IPS DF 4.7 (cell line): ENCODE results near the gene FBN1.

Experiments used
- DNase-seq: peaks from one replicate; pipeline ENCODE4 v3.0.0-alpha.2; 2013; ENCODE audit warnings: low spot score; ENCODE audit errors: extremely low read depth

The FBN1 gene

GRCh38 chr15:48645558-48646330, at the start of gene FBN1:
FBN1 (minus strand) TSS chr15:48645709; CDS start chr15:48644769, 940 bp downstream.
- no peak for DNase-seq

DNA sequence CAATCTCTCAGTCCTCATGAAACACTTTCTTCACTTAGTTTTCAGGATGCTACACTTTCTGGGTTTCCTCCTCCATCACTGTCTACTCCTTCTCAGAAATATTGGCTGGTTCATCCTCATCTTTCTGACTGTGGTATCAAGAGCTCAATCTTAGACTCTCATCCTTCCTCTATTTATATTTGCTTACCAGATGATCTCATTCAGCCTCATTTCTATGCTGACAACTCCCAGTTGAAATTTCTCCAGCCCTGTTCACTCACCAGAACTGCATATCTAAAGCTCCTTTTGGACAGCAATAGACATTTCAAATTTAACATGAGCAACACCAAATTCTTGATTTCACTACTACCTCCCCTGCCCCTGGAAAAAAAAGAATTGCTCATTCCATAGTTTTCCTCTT, 48.0 kb upstream of the FBN1 start:
- no peak for DNase-seq

DNA sequence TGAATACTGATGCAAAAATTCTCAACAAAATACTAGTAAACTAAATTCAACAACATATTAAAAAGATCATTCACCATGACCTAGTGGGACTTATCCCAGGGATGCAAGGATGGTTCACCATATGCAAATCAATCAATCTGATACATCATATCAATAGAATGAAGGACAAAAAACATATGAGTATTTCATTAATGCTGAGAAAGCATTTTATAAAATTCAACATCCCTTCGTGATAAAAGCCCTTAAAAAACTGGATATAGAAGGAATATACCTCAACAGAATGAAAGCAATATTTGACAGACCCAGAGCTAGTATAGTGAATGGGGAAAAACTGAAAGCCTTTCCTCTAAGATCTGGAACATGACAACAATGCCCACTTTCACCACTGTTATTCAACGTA, 43.0 kb upstream of the FBN1 start:
- DNase-seq: no peak

GRCh38 chr15:48683991-48684765, 38.7 kb upstream of the FBN1 start:
- DNase-seq: no peak

DNA sequence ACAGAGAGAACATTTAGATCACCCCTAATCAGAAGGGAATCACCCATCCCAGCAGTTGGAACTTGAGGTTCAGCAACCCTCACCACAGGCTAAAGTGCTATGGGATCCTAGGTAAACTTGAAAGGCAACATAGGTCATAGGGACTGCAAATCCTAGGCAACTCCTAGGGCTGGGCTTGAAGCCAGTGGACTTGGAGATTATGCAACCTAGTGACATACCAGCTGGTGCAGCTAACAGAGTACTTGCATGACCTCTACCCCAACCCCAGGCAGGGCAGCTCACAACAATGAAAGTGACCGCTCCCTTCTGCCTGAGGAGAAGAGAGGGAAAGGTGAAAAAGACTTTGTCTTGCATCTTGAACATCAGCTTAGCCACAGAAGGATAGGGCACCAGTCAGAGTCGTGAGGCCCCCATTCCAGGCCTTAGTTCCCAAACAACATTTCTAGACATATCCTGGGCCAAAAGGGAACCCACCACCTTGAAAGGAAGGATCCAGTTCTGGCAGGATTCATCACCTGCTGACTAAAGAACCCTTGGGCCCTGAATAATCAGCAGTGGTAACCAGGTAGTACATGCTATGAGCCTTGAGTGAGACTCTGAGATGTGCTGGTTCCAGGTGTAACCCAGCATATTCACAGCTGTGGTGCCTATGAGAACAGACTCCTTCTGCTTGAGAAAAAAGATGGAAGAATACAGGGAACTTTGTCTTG, 37.6 kb upstream of the FBN1 start:
- DNase-seq: no peak

- DNase-seq: no peak
Observed at GRCh38 chr15:48681353-48681752, 35.8 kb upstream of the FBN1 start.

- no peak for DNase-seq
Observed at GRCh38 chr15:48680841-48681240, 35.3 kb upstream of the FBN1 start.

GRCh38 chr15:48679952-48680351, 34.4 kb upstream of the FBN1 start:
- DNase-seq: no peak

GRCh38 chr15:48678851-48679250, 33.3 kb upstream of the FBN1 start:
- DNase-seq: no peak

DNA sequence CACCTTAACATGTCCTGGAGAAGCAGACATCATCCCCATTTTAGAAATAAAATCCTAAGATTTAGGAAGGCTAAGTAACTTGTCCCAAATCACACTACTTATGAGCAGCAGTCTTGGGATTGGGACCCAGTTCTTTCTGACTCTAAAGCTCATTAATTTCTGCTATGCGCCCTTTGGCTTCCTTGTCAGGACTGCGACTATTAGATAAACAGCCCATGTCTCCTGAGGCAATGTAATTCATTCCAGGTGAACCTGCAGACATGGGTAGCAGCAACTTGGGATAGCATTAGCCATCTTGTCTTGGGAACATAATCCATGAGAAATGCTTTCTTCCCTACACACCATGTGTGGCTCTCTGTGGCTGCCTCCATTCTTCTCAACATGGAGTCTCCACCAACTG, 32.3 kb upstream of the FBN1 start:
- no peak for DNase-seq

GRCh38 chr15:48675436-48675835, 29.9 kb upstream of the FBN1 start:
- no peak for DNase-seq

DNA sequence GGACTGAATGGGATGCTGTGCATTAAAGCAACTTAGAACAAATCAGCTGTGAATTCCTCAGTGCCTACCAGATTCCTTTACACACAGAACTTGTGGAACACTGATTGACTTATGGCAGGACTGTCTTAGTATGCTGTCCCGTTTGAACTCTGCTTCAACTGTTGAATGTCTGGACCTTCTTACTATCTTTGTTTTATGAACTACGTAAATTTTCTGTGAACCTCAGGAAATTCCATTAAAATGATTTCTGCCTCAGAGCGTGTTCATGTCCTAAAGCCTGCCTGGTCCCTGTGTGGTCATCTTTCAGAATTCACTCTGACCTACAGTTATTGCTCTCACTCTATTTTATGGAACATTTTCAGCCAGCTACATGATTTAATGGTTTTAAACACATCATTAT, 29.4 kb upstream of the FBN1 start:
- no peak for DNase-seq

- DNase-seq: no peak
Observed at GRCh38 chr15:48672206-48672605, 26.7 kb upstream of the FBN1 start.

DNA sequence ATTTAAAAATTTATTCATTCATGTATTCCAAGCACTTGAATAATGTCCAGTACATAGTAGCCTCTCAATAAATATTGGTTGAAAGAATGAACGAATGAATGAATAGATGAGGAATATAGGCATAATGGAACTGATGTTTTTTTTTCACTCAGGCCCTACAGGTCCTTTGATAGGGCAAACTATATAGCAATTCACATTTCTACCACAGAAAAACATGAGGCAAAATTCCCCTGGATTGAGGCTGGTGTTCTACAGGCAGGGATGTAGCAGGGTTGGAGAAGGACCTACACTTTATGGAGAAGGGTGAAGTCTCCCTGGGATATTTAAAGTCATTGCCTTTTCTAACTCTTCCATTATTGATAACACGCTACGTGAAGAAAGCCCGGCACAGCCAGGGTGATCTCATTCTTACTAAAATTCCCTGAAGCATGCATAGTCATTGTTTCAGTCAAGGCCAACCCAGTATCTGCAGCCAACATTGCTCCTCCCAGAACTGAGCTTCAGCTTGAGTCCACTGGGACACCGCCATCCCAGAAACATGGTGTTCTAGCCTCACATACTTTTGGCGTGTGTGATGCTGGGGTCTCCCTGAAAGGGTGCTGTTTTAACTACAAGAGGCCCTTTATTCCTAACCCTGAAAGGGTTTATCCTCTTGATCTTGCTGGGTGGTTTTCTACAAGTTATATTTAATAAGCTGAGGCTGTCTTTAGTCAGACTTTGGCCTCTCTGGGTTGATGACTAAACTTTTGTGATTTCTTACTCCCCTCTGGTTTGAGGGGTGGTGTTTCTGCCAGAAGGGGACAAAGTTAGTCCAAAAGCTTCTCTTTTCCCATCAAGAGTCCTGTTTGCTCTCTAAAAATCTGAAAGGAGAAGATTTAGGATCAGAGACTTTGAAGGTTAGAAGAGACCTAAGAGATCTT, 25.9 kb upstream of the FBN1 start:
- no peak for DNase-seq

GRCh38 chr15:48667701-48668100, 22.2 kb upstream of the FBN1 start:
- no peak for DNase-seq

DNA sequence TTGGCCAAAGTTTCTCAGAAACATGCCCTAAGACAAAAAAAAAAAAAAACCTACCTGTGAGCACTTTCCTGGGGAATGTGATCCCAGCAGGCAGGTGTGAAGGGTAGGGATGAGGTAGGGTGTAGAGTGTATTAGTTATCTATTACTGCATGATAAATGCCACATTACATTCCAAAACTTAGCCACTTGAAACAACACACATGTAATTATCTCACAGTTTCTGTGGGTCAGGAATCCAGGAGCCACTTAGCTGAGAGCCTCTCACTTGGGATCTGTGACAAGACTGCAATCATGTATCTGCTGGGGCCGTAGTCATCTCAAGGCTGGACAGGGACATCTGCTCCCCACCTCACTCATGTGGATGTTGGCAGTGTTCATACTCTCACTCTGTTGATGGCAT, 18.9 kb upstream of the FBN1 start:
- DNase-seq: no peak

- DNase-seq: no peak
Observed at GRCh38 chr15:48657950-48658591, 12.6 kb upstream of the FBN1 start.

GRCh38 chr15:48654801-48655200, 9.3 kb upstream of the FBN1 start:
- DNase-seq: no peak

GRCh38 chr15:48653913-48654670, 8.6 kb upstream of the FBN1 start:
- no peak for DNase-seq

DNA sequence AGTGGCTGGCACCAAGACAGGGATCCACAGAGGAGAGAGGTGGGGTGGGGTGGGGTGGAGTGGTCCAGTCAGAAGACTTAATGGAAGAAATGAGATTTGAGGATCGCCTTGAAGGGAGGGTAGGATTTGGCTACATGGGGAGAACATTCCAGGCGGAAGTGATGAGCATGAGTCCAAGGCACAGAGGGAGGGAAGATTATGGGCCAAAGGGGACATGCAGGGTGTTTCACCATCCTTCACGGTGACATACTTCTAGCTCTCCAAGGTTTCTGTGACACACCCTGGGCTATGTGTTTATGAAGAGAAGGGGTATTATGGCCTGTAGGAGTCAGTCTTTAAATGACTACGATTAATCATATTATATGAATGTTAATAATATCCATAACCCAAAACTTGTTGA, 7.7 kb upstream of the FBN1 start:
- DNase-seq: no peak
